Stimulated activated naive CD8-positive, alpha-beta T cell treated with anti-CD3 and anti-CD28 coated beads, Interleukin-15, amount 100 ng/mL, for 72 hours (primary cell): ENCODE results near the gene XPO4.
"Not testable (repeated sequence)": the region's sequence is repeated elsewhere in the genome, so short reads cannot be mapped to it uniquely, and the experiment has no call there.

ENCODE experiments used
- ATAC-seq: fragments of 150-1000 bp; cut with Tn5 transposase; 2 replicates; pipeline ENCODE4 v1.10.0; 2021; ENCODE audit warnings: mild to moderate bottlenecking, moderate library complexity
- DNase-seq, 2 donors: peaks; one replicate each; pipeline ENCODE4 v3.0.0; 2021 to 2022
- H3K27ac Mint-ChIP-seq, 2 donors: one replicate each; pipeline ENCODE4 v1.8.0; 2022; ENCODE audit warnings: mild to moderate bottlenecking in 2 of 2, mixed read lengths in 2 of 2, moderate library complexity in 2 of 2
- H3K27me3 Mint-ChIP-seq: one replicate; pipeline ENCODE4 v1.8.0; 2022; ENCODE audit warnings: mixed read lengths
- H3K4me1 Mint-ChIP-seq: one replicate; pipeline ENCODE4 v1.8.0; 2022; ENCODE audit warnings: mild to moderate bottlenecking, mixed read lengths
- H3K4me3 Mint-ChIP-seq, 2 donors: one replicate each; pipeline ENCODE4 v1.8.0; 2022; ENCODE audit warnings: mild to moderate bottlenecking in 2 of 2, mixed read lengths in 2 of 2, moderate library complexity in 1 of 2
- H3K9me3 Mint-ChIP-seq, 2 donors: one replicate each; pipeline ENCODE4 v1.8.0; 2022; ENCODE audit warnings: mixed read lengths in 2 of 2

The XPO4 gene

DNA sequence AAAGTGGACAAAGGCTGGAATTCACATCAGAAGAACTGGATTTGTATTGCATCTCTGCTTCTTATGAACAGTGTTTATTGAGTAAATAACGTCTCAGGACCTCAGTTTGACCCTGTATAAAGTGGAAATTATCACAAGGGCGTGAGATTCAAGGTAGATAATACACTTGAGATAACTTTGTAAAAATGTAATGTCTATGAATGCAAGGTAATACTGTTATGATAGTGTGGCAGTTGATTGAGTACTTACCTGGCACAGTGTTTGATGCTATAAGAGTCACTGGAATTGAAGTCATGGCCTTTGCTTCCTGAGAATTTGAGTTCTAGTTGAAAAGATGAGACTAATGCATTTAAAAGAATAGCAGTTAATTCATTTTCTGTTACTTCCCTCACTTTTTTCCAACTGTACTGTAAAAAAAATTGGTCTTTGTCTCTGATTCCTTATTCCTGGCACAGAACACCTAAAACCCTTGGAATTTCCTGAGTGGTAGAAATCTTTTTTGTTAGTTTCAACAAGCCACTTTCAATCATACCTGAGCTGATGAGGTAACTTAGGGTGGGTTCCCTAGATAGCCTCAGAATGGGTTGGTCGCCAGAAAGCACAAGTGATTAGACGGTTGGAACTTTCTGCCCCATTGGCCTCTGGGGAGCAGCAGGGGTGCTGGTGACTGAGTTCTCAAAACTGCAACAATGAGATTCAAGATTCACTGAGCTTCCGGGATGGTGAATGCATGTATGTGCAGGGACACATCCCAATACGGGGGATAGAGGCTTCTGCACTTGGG, 6.4 kb upstream of the XPO4 start:
- DNase-seq (no peak), ATAC-seq (no peak)
- Mint-ChIP-seq H3K27ac (no peak overlapping the region), H3K9me3 (peaks cover 0 to 7% of the 10 kb centered on the region in 2 donors), H3K27me3 (peaks cover 19% of the 10 kb centered on the region), H3K4me1 (no peaks in the 10 kb centered on the region), H3K4me3 (no peak overlapping the region)

DNA sequence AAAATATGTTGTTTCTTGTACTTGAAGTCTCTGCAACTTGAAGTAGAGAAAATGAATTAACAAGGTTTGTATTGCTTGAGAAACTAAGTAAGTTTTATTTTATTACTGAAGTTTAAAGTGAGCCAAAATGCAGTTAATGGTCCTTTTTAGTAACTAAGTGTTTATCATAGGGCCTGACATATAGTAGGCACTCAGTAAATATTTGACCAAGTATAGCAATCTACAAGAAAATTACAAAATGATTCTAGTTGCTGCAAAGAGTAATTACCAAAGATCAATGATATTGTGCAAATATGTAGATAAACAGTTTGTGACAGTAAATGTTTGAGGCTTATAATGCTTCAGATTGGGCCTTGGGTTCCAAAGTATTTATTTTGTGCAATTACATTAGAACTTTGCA, 2.4 kb upstream of the XPO4 start:
- DNase-seq (no peak), ATAC-seq (no peak)
- H3K27me3 Mint-ChIP-seq, result peaks cover 11% of the 10 kb centered on the region
- H3K9me3 Mint-ChIP-seq, result no peaks in the 10 kb centered on the region
- H3K4me1 Mint-ChIP-seq, result peaks cover 28% of the 10 kb centered on the region
- no peak overlapping the region for H3K4me3 Mint-ChIP-seq
- no peak overlapping the region for H3K27ac Mint-ChIP-seq

DNA sequence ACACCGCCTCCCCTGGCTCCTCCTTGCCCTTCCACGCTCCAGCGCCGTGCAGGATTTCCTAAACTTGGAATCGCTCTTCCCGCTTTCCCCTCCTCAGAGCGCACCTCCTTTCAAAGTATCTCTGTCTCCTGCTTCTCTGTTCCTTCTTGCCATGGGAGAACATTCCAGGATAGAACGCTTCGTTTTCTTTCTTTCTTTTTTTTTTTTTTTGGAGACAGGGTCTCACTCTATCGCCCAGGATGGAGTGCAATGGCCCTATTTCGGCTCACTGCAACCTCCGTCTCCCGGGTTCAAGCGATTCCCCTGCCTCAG, 574 bp upstream of the XPO4 start:
- H3K4me3 Mint-ChIP-seq, result peak overlapping the region; percentile 95 to 100
- DNase-seq (no peak), ATAC-seq (no peak)
- H3K4me1 Mint-ChIP-seq, result peaks cover 36% of the 10 kb centered on the region
- no peaks in the 10 kb centered on the region for H3K9me3 Mint-ChIP-seq
- H3K27ac Mint-ChIP-seq, result peak overlapping the region; percentile 93 to 100
- no peaks in the 10 kb centered on the region for H3K27me3 Mint-ChIP-seq

DNA sequence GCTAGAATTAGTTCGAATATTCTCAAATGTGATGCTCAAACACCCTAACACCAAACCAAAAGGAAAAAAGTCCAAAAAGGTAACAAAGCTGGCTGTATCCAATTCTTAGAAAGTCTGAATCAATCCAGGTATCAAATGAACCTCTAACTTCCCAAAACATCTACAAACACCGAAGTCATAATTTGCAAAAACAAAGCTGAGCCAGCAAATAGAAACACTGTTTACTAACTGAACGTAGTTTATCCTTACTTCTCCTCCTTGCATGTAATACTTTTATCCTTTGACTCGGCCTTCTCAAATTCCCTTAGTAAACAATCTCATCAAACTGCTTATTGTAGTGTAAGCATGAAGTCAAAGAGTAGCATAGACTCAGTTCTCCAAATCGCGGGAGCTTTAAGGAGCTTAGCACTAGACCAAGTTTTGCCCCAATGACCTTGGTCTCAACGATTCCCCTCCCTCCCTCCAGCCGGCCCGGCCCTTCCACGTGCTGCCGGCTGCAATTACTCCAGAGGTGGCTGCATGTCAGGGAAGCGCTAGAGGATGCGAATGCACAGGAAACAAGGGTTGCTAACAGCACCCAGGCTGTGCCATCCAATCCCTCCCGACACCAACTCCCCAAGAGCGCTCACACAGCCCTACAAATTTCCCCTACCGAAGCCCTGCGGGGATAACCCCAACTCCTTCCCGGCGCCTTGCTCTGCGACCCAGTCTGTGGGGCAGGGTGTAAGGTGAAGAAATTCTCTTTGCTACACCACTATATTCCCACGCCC, 693 bp downstream of the XPO4 start:
- H3K4me1 Mint-ChIP-seq, result peaks cover 42% of the 10 kb centered on the region
- peak overlapping the region; percentile 92 to 95 for H3K4me3 Mint-ChIP-seq
- ATAC-seq, result peak; percentile 57

DNA sequence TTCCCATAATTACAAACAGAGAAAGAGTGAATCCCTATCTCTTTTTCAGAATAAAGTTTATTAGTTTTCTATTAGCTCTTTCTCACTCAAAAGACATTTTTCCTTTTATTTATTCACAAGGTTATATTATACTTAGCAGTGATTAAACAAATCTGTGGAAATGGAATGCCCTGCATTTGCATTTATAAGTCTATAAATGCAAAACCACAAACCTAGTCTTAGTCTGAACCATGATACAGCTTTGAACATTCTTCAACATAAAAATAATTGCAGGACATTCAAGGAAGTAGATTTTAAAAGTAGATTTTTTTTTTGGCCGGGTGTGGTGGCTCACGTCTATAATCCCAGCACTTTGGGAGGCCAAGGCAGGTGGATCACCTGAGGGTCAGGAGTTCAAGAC, 8.3 kb downstream of the XPO4 start:
- DNase-seq (no peak), ATAC-seq (no peak)
- Mint-ChIP-seq H3K9me3 (no peaks in the 10 kb centered on the region), H3K27ac (no peak overlapping the region), H3K4me1 (peaks cover 24% of the 10 kb centered on the region), H3K27me3 (no peaks in the 10 kb centered on the region), H3K4me3 (no peak overlapping the region)

More for the DNA sequence above, 693 bp downstream of the XPO4 start:
- no peaks in the 10 kb centered on the region for H3K9me3 Mint-ChIP-seq
- peak overlapping the region; percentile 98 to 99 for H3K27ac Mint-ChIP-seq
- DNase-seq, result peak in 1 of 2 donors; percentile 36
- no peaks in the 10 kb centered on the region for H3K27me3 Mint-ChIP-seq

DNA sequence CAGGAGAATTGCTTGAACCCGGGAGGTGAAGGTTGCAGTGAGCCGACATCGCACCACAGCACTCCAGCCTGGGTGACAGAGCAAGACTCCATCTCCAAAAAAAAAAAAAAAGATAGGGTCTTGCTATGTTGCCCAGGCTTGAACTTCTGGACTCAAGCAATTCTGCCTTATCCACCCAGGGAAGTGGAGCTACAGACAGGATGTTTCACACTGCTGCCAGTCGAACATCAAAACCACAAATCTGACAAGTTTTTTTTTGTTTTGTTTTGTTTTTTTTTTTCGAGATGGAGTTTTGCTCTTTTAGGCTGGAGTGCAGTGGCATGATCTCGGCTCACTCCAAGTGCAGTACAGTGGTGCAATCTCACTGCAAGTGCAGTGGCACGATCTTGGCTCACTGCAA, 10.8 kb downstream of the XPO4 start:
- Mint-ChIP-seq H3K27ac (peak overlapping the region in 1 of 2 donors; percentile 10), H3K4me1 (peaks cover 21% of the 10 kb centered on the region), H3K4me3 (no peak overlapping the region), H3K27me3 (no peaks in the 10 kb centered on the region), H3K9me3 (no peaks in the 10 kb centered on the region)
- DNase-seq (no peak), ATAC-seq (no peak)

DNA sequence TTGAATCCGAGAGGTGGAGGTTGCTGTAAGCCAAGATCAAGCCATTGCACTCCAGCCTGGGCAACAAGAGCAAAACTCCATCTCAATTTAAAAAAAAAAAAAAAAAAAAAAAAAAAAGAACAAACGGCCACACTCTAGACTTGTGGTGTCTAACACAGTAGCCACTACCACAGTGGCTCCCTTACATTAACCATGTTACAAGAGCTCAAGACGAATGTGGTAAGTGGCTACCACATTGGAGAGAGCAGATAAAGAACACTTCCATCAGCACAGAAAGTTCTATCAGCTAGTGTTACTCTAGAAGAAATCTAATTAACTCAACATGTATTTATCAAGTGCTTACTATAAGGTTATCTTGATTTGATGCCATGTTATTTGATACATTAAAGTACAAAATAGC, 11.5 kb downstream of the XPO4 start:
- Mint-ChIP-seq H3K27ac (no peak overlapping the region), H3K4me1 (peaks cover 25% of the 10 kb centered on the region), H3K27me3 (no peaks in the 10 kb centered on the region), H3K9me3 (no peaks in the 10 kb centered on the region), H3K4me3 (no peak overlapping the region)
- no peak for DNase-seq
- ATAC-seq, result no peak

DNA sequence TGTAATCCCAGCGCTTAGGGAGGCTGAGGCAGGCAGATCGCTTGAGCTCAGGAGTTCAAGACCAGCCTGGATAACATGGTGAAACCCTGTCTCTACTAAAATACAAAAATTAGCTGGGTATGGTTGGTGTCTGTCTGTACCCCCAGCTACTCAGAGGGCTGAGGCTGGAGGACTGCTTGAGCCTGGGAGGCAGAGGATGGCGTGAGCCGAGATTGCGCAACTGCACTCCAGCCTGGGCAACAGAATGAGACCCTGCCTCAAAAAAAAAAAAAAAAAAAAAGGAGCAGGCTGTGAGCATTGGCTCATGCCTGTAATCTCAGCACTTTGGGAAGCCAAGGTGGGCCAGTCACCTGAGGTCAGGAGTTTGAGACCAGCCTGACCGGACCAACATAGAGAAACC, 12.0 kb downstream of the XPO4 start:
- not testable (repeated sequence) for H3K27me3 Mint-ChIP-seq, DNase-seq, ATAC-seq, H3K4me3 Mint-ChIP-seq, H3K9me3 Mint-ChIP-seq
- peaks cover 25% of the 10 kb centered on the region for H3K4me1 Mint-ChIP-seq
- peak overlapping the region in 1 of 2 donors; percentile 34 for H3K27ac Mint-ChIP-seq

DNA sequence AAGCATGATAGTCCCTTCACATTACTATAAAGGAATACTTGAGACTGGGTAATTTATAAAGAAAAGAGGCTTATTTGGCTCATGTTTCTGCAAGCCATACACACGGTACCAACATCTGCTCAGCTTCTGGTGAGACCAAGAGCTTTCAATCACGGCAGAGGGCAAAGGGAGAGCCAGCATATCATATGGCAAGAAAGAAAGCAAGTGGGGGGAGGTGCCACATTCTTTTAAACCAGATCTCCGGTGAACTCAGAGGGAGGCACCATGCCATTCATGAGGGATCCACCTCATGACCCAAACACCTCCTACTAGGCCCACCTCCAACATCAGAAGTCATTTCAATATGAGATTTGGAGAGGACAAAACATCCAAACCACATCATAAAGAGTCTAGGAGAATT, 20.3 kb downstream of the XPO4 start:
- ATAC-seq (no peak), DNase-seq (no peak)
- Mint-ChIP-seq H3K27ac (peak overlapping the region in 1 of 2 donors; percentile 42), H3K4me3 (no peak overlapping the region), H3K4me1 (peaks cover 38% of the 10 kb centered on the region), H3K9me3 (peaks cover 0 to 1% of the 10 kb centered on the region in 2 donors), H3K27me3 (no peaks in the 10 kb centered on the region)

DNA sequence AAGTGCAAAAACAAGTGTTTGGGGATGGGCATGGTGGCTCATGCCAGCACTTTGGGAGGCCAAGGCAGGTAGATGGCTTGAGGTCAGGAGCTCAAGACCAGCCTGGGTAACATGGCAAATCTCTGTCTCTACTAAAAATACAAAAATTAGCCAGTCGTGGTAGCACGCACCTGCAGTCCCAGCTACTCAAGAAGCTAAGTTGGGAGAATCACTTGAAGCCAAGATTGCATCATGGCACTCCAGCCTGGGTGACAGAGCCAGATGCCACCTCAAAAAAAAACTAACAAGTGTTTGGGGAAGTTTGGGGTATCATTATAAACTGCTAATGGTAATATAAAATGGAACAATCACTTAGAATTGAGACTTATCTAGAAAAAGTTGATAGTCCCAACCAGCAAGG, 24.6 kb downstream of the XPO4 start:
- Mint-ChIP-seq H3K27ac (no peak overlapping the region), H3K4me1 (peaks cover 54% of the 10 kb centered on the region), H3K27me3 (no peaks in the 10 kb centered on the region), H3K4me3 (no peak overlapping the region), H3K9me3 (peaks cover 0 to 6% of the 10 kb centered on the region in 2 donors)
- ATAC-seq (no peak), DNase-seq (no peak)

DNA sequence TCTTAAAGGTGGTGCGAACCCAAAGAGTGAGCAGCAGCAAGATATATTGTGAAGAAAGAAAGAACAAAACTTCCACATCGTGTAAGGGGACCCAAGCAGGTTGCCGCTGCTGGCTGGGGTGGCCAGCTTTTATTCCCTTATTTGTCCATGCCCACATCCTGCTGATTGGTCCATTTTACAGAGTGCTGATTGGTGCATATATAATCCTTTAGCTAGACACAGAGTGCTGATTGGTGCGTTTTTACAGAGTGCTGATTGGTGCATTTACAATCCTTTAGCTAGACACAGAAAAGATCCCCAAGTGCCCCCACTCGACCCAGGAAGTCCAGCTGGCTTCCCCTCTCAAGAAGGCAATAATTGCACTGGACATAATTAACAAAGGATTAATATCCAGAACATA, 25.7 kb downstream of the XPO4 start:
- peaks cover 49% of the 10 kb centered on the region for H3K4me1 Mint-ChIP-seq
- not testable (repeated sequence) for H3K4me3 Mint-ChIP-seq, H3K27ac Mint-ChIP-seq, ATAC-seq, H3K9me3 Mint-ChIP-seq, DNase-seq, H3K27me3 Mint-ChIP-seq

DNA sequence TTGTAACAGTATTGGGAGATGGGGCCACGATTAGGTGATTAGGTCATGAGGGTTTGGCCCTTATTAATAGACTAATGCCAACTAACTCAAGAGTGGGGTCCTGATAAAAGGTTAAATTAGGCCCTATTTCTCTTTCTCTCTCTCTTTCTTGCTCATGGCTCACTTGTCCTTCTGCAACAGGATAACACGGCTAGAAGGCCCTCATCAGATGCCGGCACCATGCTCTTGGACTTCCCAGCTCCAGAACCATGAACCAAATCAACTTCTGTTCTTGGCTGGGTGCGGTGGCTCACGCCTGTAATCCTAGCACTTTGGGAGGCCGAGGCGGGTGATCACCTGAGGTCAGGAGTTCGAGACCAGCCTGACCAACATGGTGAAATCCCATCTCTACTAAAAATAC, 28.1 kb downstream of the XPO4 start:
- H3K27me3 Mint-ChIP-seq, ATAC-seq, H3K9me3 Mint-ChIP-seq, DNase-seq, H3K4me3 Mint-ChIP-seq, H3K27ac Mint-ChIP-seq: not testable (repeated sequence)
- H3K4me1 Mint-ChIP-seq, result peaks cover 44% of the 10 kb centered on the region

DNA sequence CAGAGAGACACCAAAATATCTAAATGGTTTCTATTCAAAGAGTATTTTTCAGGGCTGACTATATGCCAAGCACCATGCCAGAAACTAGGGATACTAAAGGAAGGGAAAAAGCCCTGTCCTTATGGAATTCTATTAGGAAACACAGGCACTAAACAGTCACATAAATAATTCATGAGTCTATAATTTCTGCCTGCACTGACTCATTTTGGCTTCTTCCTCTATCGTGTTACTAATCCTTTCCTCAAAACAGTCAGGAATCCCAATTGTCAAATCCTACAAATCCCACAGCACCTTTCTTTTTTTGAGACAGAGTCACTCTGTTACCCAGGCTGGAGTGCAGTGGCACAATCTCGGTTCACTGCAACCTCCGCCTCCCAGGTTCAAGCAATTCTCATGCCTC, 29.2 kb downstream of the XPO4 start:
- Mint-ChIP-seq H3K27me3 (no peaks in the 10 kb centered on the region), H3K9me3 (peaks cover 0 to 6% of the 10 kb centered on the region in 2 donors), H3K4me1 (peaks cover 36% of the 10 kb centered on the region), H3K27ac (no peak overlapping the region), H3K4me3 (no peak overlapping the region)
- ATAC-seq (no peak), DNase-seq (no peak)

DNA sequence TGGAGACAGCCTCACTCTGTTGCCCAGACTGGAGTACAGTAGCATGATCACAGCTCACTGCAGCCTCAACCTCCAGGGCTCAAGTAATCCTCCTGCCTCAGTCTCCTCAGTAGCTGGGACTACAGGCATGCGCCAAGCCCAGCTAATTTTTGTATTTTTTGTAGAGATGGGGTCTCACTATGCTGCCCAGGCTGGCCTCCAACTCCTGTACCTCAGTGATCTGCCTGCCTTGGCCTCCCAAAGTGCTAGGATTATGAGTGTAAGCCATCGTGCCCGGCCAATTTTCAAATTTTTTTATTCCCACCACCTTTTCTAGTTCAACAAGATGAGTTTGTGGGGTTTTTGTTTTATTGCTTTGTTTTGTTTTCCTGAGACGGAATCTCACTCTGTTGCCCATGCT, 31.7 kb downstream of the XPO4 start:
- Mint-ChIP-seq H3K27ac (peak overlapping the region in 1 of 2 donors; percentile 55), H3K4me1 (peaks cover 21% of the 10 kb centered on the region), H3K27me3 (no peaks in the 10 kb centered on the region), H3K4me3 (no peak overlapping the region), H3K9me3 (no peaks in the 10 kb centered on the region)
- no peak for DNase-seq
- ATAC-seq, result no peak

DNA sequence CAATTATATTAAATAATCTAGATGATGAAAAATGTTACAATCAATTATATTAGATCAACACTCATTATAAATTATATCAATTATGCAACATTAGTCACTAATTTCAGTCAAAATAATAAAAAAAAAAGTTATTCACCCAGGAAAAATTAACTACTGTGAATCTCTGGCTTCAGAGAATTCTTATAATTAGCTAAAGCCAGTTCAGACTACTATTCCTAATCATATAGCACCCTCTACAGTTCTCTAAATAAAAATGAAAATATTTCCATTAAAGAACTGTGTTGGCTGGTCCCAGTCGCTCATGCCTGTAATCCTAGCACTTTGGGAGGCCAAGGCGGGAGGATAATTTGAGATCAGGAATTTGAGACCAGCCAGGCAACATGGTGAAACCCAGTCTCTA, 33.0 kb downstream of the XPO4 start:
- Mint-ChIP-seq H3K9me3 (no peaks in the 10 kb centered on the region), H3K4me1 (peaks cover 15% of the 10 kb centered on the region), H3K27ac (no peak overlapping the region), H3K4me3 (no peak overlapping the region), H3K27me3 (no peaks in the 10 kb centered on the region)
- ATAC-seq (no peak), DNase-seq (no peak)

DNA sequence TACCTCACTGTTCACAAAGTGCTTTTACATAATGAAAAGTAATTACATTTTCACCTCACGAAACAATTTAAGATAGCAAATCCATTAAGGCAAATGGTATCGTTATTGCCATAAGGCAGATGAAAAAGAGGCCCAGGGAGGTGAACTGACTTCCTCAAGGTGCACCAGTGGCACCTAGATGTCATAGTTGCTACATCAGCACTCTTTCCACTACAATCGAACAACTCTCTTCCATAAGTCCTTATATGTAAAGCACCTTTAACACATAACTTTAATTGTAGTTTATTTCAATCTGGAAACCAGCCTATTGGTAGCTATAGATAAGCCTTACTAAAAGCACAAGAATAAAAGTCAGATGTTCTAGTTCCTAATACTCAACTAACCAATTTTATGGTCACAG, 35.1 kb downstream of the XPO4 start:
- Mint-ChIP-seq H3K4me3 (no peak overlapping the region), H3K9me3 (no peaks in the 10 kb centered on the region), H3K27me3 (no peaks in the 10 kb centered on the region), H3K27ac (no peak overlapping the region), H3K4me1 (peaks cover 5% of the 10 kb centered on the region)
- ATAC-seq, result no peak
- DNase-seq, result no peak
